ENCODE measurements around the gene NUMB.

DNA sequence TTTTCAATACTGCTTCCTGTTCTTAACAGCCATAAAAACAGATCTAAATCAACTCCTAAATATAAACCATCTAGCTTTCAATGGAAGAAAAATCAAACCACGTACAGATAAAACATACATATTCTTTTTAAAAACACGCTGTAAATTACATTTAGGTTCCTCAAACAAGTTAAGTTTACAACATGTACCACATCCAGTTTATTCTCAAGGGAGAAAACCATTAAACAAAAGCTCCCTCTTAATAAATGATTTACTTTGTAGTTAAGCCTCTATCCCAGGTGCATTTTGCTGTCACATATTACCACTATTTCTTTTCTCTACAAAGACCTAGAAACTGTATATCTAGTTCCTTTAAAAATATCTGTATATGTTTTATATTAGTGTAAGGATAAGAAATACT, 3.1 kb downstream of the NUMB start:
- TF ChIP-seq POLR2A (IDR thresholded peaks at IDR 0.05; ENCODE audit: low read depth, low read length) (no peak), TAF1 (IDR thresholded peaks at IDR 0.05; ENCODE audit: borderline replicate concordance, low read depth, low read length) (no peak), POLR2AphosphoS5 (IDR thresholded peaks at IDR 0.05; ENCODE audit: low read depth, low read length) (no peak)
